ENCODE data around the gene ECI1. TPM values are rescaled to one million over a fixed set of nuclear protein-coding genes. Genes with fewer than 3 reads are reported as not detected.

Gene ECI1
- total and polyA plus RNA-seq, 2 of the 13 experiments (the other 11 are each of a cell fraction or from before 2014, with no cell fraction given): 82.0 to 102 TPM

DNA sequence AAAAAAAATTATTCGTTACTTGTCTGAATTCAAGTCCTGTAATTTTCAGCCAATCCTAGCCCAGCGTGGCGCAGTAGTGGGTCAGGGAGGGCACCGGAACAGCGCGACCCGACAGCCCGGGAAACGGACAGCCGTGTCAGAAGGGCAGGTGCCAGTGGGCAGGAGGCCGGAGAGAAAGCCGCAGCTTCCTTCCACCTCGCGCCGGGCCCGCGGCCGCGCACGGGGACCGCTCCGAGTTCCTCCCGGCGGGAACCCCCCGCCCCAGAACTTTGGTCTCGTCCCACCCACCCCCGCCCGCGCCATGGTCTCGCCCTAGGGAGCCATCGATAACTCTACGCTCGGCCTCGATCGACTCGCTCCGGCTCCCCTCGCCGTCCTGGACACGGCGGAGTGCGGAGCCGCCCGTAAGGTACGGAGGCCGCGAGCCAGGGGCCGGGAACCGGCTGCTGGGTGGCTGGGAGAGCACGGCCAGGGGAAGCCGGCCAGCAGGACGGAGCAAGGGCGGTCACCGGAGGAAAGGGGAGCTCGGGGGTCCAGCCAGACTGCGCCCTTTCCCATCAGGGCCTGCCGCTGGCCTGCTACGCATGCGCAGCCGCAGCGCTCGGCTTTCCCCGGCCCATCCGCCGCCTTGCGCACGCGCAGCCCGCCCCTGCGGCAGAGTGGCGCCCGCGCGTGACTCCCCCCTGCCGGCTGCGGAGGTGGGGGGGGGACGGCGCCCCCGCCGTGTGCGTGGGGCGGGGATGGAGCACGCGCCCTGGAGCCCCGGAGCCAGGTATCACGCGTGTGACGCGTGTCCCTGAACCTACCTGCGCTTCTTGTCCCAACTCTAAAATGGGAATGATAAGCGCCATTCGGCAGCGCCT is 46.1 kb downstream of the ECI1 start, which contains the start of gene MLST8 (continued):
- TF ChIP-seq, protein P1, sequence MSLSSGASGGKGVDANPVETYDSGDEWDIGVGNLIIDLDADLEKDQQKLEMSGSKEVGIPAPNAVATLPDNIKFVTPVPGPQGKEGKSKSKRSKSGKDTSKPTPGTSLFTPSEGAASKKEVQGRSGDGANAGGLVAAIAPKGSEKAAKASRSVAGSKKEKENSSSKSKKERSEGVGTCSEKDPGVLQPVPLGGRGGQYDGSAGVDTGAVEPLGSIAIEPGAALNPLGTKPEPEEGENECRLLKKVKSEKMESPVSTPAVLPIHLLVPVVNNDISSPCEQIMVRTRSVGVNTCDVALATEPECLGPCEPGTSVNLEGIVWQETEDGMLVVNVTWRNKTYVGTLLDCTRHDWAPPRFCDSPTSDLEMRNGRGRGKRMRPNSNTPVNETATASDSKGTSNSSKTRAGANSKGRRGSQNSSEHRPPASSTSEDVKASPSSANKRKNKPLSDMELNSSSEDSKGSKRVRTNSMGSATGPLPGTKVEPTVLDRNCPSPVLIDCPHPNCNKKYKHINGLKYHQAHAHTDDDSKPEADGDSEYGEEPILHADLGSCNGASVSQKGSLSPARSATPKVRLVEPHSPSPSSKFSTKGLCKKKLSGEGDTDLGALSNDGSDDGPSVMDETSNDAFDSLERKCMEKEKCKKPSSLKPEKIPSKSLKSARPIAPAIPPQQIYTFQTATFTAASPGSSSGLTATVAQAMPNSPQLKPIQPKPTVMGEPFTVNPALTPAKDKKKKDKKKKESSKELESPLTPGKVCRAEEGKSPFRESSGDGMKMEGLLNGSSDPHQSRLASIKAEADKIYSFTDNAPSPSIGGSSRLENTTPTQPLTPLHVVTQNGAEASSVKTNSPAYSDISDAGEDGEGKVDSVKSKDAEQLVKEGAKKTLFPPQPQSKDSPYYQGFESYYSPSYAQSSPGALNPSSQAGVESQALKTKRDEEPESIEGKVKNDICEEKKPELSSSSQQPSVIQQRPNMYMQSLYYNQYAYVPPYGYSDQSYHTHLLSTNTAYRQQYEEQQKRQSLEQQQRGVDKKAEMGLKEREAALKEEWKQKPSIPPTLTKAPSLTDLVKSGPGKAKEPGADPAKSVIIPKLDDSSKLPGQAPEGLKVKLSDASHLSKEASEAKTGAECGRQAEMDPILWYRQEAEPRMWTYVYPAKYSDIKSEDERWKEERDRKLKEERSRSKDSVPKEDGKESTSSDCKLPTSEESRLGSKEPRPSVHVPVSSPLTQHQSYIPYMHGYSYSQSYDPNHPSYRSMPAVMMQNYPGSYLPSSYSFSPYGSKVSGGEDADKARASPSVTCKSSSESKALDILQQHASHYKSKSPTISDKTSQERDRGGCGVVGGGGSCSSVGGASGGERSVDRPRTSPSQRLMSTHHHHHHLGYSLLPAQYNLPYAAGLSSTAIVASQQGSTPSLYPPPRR (CRISPR knock-in tag; IDR thresholded peaks at IDR 0.05; ENCODE audit: borderline replicate concordance): no peak
- TF ChIP-seq, protein P2, sequence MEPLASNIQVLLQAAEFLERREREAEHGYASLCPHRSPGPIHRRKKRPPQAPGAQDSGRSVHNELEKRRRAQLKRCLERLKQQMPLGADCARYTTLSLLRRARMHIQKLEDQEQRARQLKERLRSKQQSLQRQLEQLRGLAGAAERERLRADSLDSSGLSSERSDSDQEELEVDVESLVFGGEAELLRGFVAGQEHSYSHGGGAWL (CRISPR knock-in tag; IDR thresholded peaks at IDR 0.05): peak; percentile 61; the same call in 1 of the 2 replicates
- TF ChIP-seq ZSCAN20 (CRISPR knock-in tag; IDR thresholded peaks at IDR 0.05; ENCODE audit: borderline replicate concordance): peak; percentile 53; the same call in 1 of the 2 replicates
- TF ChIP-seq, protein P3, sequence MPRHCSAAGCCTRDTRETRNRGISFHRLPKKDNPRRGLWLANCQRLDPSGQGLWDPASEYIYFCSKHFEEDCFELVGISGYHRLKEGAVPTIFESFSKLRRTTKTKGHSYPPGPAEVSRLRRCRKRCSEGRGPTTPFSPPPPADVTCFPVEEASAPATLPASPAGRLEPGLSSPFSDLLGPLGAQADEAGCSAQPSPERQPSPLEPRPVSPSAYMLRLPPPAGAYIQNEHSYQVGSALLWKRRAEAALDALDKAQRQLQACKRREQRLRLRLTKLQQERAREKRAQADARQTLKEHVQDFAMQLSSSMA (CRISPR knock-in tag; IDR thresholded peaks at IDR 0.05): peak; percentile 60; the same call in 1 of the 2 replicates
- TF ChIP-seq ZKSCAN8 (CRISPR knock-in tag; IDR thresholded peaks at IDR 0.05; ENCODE audit: borderline replicate concordance): peak; percentile 60; the same call in 1 of the 2 replicates
- TF ChIP-seq TGIF2 (CRISPR knock-in tag; IDR thresholded peaks at IDR 0.05): 0 out of 2 replicates have a peak, but pooled peaks have one; percentile 40
- peak; percentile 32; the same call in 1 of the 2 replicates for TF ChIP-seq SNAPC2 (CRISPR knock-in tag; IDR thresholded peaks at IDR 0.05)
- TF ChIP-seq, protein P4, sequence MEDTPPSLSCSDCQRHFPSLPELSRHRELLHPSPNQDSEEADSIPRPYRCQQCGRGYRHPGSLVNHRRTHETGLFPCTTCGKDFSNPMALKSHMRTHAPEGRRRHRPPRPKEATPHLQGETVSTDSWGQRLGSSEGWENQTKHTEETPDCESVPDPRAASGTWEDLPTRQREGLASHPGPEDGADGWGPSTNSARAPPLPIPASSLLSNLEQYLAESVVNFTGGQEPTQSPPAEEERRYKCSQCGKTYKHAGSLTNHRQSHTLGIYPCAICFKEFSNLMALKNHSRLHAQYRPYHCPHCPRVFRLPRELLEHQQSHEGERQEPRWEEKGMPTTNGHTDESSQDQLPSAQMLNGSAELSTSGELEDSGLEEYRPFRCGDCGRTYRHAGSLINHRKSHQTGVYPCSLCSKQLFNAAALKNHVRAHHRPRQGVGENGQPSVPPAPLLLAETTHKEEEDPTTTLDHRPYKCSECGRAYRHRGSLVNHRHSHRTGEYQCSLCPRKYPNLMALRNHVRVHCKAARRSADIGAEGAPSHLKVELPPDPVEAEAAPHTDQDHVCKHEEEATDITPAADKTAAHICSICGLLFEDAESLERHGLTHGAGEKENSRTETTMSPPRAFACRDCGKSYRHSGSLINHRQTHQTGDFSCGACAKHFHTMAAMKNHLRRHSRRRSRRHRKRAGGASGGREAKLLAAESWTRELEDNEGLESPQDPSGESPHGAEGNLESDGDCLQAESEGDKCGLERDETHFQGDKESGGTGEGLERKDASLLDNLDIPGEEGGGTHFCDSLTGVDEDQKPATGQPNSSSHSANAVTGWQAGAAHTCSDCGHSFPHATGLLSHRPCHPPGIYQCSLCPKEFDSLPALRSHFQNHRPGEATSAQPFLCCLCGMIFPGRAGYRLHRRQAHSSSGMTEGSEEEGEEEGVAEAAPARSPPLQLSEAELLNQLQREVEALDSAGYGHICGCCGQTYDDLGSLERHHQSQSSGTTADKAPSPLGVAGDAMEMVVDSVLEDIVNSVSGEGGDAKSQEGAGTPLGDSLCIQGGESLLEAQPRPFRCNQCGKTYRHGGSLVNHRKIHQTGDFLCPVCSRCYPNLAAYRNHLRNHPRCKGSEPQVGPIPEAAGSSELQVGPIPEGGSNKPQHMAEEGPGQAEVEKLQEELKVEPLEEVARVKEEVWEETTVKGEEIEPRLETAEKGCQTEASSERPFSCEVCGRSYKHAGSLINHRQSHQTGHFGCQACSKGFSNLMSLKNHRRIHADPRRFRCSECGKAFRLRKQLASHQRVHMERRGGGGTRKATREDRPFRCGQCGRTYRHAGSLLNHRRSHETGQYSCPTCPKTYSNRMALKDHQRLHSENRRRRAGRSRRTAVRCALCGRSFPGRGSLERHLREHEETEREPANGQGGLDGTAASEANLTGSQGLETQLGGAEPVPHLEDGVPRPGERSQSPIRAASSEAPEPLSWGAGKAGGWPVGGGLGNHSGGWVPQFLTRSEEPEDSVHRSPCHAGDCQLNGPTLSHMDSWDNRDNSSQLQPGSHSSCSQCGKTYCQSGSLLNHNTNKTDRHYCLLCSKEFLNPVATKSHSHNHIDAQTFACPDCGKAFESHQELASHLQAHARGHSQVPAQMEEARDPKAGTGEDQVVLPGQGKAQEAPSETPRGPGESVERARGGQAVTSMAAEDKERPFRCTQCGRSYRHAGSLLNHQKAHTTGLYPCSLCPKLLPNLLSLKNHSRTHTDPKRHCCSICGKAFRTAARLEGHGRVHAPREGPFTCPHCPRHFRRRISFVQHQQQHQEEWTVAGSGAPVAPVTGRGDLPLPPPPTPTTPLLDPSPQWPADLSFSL (CRISPR knock-in tag; IDR thresholded peaks at IDR 0.05): no peak
- no peak for TF ChIP-seq LCORL (IDR thresholded peaks at IDR 0.05)
- TF ChIP-seq LCORL (CRISPR knock-in tag; IDR thresholded peaks at IDR 0.05): peak; percentile 73
- no peak for TF ChIP-seq ZFYVE20 (CRISPR knock-in tag; IDR thresholded peaks at IDR 0.05; ENCODE audit: borderline replicate concordance, low read depth)
- TF ChIP-seq ZNF841 (CRISPR knock-in tag; IDR thresholded peaks at IDR 0.05; ENCODE audit: borderline replicate concordance): no peak
- no peak for TF ChIP-seq ZNF777 (CRISPR knock-in tag; IDR thresholded peaks at IDR 0.05)
- TF ChIP-seq ZNF792 (CRISPR knock-in tag; IDR thresholded peaks at IDR 0.05): peak; percentile 40
- peak; percentile 27 for TF ChIP-seq HDAC1 (CRISPR knock-in tag; IDR thresholded peaks at IDR 0.05)
- no peak; the same call in 1 of the 2 replicates for TF ChIP-seq ZNF724P (CRISPR knock-in tag; IDR thresholded peaks at IDR 0.05; ENCODE audit: borderline replicate concordance)

Data from HepG2 (cell line).